ENCODE measurements around the gene EFNA2. TPM values are rescaled to one million over a fixed set of nuclear protein-coding genes. Genes with fewer than 3 reads are reported as not detected.

The EFNA2 gene
- total and polyA plus RNA-seq, 2 of the 4 experiments (the other 2 are of a cell fraction), result not detected

DNA sequence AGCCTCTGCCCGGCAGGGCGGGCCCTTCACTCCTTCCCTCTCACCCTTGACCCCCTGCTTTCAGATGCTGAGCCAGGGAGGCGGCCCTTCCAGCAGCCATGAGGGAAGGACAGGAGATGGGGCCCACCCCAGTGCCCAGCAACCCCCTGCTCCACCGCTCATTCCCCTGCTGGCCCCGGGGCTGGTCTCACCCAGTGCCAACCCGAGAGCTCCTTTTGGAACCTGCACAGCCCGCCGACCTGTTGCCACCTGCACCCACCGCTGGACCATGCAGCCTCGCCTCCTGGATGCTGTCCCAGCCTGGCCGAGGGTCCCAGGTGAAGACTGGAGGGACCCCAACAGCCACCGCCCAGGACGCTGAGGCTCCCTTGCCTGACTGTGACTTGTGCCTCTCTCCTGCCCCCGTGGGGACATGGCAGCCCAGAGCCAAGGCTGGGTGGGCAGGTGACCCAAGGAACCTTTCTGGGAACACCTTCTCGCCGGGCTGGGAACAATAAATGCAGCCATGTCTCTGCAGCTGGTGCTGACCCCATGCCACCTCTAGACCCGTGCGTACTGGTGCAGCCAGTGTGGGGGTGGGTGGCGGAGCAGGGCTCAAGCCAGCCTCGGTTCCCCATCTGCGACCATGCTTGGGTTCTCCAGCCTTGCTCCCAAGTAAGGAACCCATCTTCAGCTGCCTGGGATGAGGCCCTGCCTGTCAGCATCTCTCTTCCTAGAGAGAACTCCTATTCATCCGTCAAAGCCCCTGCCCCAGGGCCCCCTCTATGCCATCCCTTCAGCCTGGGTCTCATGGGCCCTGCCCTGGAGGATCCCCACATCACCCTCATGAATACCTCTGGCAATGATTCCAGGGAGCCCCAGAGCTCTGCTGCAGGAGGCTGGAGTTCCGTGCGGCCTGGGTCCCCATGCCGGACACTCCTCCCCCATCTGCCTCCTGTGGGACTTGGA is 6.7 kb upstream of the EFNA2 start (continued):
- TF ChIP-seq MXI1 (IDR thresholded peaks at IDR 0.05; ENCODE audit: borderline replicate concordance, low read depth, low read length) (no peak), BHLHE40 (IDR thresholded peaks at IDR 0.05; ENCODE audit: low read depth, low read length) (no peak)

DNA sequence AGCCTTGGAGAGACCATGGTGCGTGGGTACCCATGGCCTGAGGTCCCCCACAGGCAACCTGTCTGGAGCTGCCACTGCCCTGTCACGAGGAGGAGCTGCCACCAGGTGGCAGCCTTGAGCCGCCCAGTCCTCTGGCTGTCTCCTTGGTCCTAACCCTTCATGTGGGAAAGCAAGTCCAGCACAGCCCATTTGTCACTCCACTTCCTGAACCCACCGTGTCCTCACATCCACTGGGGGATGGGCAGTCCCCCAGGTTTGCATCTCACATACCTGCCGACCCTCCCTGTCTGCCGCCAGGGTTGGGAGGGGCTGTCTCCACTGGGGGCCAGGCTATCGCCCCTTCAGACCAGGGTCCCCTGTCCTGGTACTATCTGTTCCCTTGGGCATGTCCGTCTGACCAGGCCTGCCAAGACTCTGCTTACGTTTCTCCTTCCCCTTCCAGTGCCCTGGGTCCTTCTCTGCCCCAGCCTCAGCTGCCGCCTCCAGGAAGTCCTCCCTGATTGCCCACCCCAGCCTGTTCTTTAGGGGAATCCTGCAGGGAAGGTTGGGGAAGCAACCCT is 5.8 kb upstream of the EFNA2 start:
- no peak overlapping the region for H3K23ac ChIP-seq (ENCODE audit: low read depth, low read length)
- peaks cover 7% of the 10 kb centered on the region for H3K4me1 ChIP-seq (ENCODE audit: control insufficient read depth, insufficient read depth, low read length)
- H4K5ac ChIP-seq (ENCODE audit: low read depth, low read length), result no peak overlapping the region
- peaks cover 27% of the 10 kb centered on the region for H4K20me1 ChIP-seq (ENCODE audit: insufficient read depth, low read length)
- H3K18ac ChIP-seq (ENCODE audit: low read depth, low read length), result no peak overlapping the region
- in situ Hi-C loops (cut with MboI; ENCODE audit: low sequenced_read_pairs), result loop anchor here (5.0 kb wide), 1 partner anchor 82 kb away; no protein-coding TSS in a partner anchor
- no peak overlapping the region for H3K27ac ChIP-seq (ENCODE audit: insufficient read depth, low read length)
- no peak overlapping the region for H3K56ac ChIP-seq (ENCODE audit: extremely low read depth, insufficient read depth, low read length)
- H3K4me2 ChIP-seq (ENCODE audit: low read depth, low read length), result no peak overlapping the region
- peaks cover 11% of the 10 kb centered on the region for H3K36me3 ChIP-seq (ENCODE audit: control insufficient read depth, insufficient read depth, low read length)
- WGBS, 2 experiments (ENCODE audit: extremely low coverage in 2 of 2, insufficient read length in 1 of 2), result 7% methylated on average over 2 of the region's 10 CpGs; no CpG with 5 or more reads in 1 of the 2 experiments
- no peak overlapping the region for H3K4me3 ChIP-seq (ENCODE audit: insufficient read depth, low read depth, low read length)
- peaks cover 12 to 30% of the 10 kb centered on the region in 2 experiments; a peak in 3 of 4 replicates for H3K79me1 ChIP-seq (ENCODE audit: low read depth in 1 of 2, low read length in 2 of 2)
- H2BK120ac ChIP-seq (ENCODE audit: low read depth, low read length), result no peak overlapping the region
- H2BK15ac ChIP-seq (ENCODE audit: low read depth, low read length), result no peak overlapping the region
- peak; percentile 36 for ATAC-seq (ENCODE audit: low read depth)
- no peaks in the 10 kb centered on the region for H3K9me1 ChIP-seq (ENCODE audit: insufficient read depth, low read length)
- peaks cover 15% of the 10 kb centered on the region for H3K27me3 ChIP-seq (ENCODE audit: control insufficient read depth, insufficient read depth, low read length)
- H3K14ac ChIP-seq (replicated peaks; ENCODE audit: low read depth, low read length), result no peak overlapping the region
- H4K91ac ChIP-seq (ENCODE audit: insufficient read depth, low read depth, low read length), result no peak overlapping the region
- CTCF ChIA-PET, result interaction anchor here (0.6 to 1.7 kb wide), 6 partner anchors 10 to 95 kb away, joined by 3 to 8 read pairs (median 3); partner anchors contain the start of gene CIRBP
- H2AK9ac ChIP-seq (replicated peaks; ENCODE audit: low read depth, low read length, poor library complexity), result peak overlapping the region; percentile 80
- intact Hi-C loops (cut with micrococcal nuclease), result loop anchor here (1.0 to 5.0 kb wide), 4 partner anchors 82 to 127 kb away; partner anchors contain the start of genes DAZAP1 and NDUFS7
- H3K9ac ChIP-seq (ENCODE audit: low read depth, low read length), result no peak overlapping the region
- POLR2A ChIA-PET (ENCODE audit: unreplicated experiment), result interaction anchor here (1.4 kb wide), 1 partner anchor 11 kb away, joined by 3 read pairs; no protein-coding TSS in a partner anchor
- no peak overlapping the region for H2BK5ac ChIP-seq (ENCODE audit: low read depth, low read length, poor library complexity, severe bottlenecking)
- dilution Hi-C loops (cut with HindIII; ENCODE audit: low sequenced_read_pairs, unreplicated experiment), result no loop called here
- BruUV-seq (replicated peaks), result no TSS peak
- 0 out of 2 replicates have a peak overlapping the region, but pooled peaks have one; percentile 50 for H2AK5ac ChIP-seq (ENCODE audit: low read depth, low read length)
- no peak overlapping the region for H3K4ac ChIP-seq (ENCODE audit: low read depth, low read length)
- no peaks in the 10 kb centered on the region for H3K9me3 ChIP-seq (ENCODE audit: control insufficient read depth, insufficient read depth, low read length)
- H4K8ac ChIP-seq (ENCODE audit: low read depth in 2 of 2, low read length in 2 of 2), result no peak overlapping the region
- H2BK20ac ChIP-seq (ENCODE audit: low read depth, low read length), result no peak overlapping the region
- peak overlapping the region; percentile 50 for H2AFZ ChIP-seq (replicated peaks; ENCODE audit: low read length, poor library complexity)
- DNase-seq, result peak; percentile 80
- TF ChIP-seq FOS (IDR thresholded peaks at IDR 0.05; ENCODE audit: low read depth, low read length), result no peak
- no peak for TF ChIP-seq MAFK (IDR thresholded peaks at IDR 0.05; ENCODE audit: low read depth, low read length)
- TF ChIP-seq CHD1 (IDR thresholded peaks at IDR 0.05; ENCODE audit: low read depth, low read length), result no peak
- no peak for TF ChIP-seq CEBPB (IDR thresholded peaks at IDR 0.05; ENCODE audit: low read depth, low read length)
- TF ChIP-seq, protein P1, sequence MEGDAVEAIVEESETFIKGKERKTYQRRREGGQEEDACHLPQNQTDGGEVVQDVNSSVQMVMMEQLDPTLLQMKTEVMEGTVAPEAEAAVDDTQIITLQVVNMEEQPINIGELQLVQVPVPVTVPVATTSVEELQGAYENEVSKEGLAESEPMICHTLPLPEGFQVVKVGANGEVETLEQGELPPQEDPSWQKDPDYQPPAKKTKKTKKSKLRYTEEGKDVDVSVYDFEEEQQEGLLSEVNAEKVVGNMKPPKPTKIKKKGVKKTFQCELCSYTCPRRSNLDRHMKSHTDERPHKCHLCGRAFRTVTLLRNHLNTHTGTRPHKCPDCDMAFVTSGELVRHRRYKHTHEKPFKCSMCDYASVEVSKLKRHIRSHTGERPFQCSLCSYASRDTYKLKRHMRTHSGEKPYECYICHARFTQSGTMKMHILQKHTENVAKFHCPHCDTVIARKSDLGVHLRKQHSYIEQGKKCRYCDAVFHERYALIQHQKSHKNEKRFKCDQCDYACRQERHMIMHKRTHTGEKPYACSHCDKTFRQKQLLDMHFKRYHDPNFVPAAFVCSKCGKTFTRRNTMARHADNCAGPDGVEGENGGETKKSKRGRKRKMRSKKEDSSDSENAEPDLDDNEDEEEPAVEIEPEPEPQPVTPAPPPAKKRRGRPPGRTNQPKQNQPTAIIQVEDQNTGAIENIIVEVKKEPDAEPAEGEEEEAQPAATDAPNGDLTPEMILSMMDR (conservative IDR thresholded peaks at IDR 0.05; ENCODE audit: low read depth, low read length), result peak; percentile 96
- TF ChIP-seq RCOR1 (IDR thresholded peaks at IDR 0.05; ENCODE audit: insufficient replicate concordance, low read length), result no peak
- TF ChIP-seq, protein P2, sequence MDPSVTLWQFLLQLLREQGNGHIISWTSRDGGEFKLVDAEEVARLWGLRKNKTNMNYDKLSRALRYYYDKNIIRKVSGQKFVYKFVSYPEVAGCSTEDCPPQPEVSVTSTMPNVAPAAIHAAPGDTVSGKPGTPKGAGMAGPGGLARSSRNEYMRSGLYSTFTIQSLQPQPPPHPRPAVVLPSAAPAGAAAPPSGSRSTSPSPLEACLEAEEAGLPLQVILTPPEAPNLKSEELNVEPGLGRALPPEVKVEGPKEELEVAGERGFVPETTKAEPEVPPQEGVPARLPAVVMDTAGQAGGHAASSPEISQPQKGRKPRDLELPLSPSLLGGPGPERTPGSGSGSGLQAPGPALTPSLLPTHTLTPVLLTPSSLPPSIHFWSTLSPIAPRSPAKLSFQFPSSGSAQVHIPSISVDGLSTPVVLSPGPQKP (IDR thresholded peaks at IDR 0.05; ENCODE audit: borderline replicate concordance, low read depth, low read length), result no peak
- TF ChIP-seq NFE2L2 (IDR thresholded peaks at IDR 0.05; ENCODE audit: low read depth, low read length), result no peak
- TF ChIP-seq MAZ (IDR thresholded peaks at IDR 0.05; ENCODE audit: borderline replicate concordance, low read depth, low read length), result peak; percentile 19; the same call in 1 of the 2 replicates

Measured in IMR-90 (cell line).